Endodermal cell (in vitro differentiated cells): ENCODE results near the gene CSPG5. TPM values are rescaled to one million over a fixed set of nuclear protein-coding genes. Genes with fewer than 3 reads are reported as not detected.

Source experiments
- DNase-seq: peaks from one replicate; pipeline ENCODE4 v3.0.0-alpha.2; 2017
- H3K27ac ChIP-seq: 2 replicates; pipeline ENCODE4 v1.5.1; 2013; ENCODE audit warnings: mild to moderate bottlenecking, low read depth, low read length, moderate library complexity
- H3K27me3 ChIP-seq: 2 replicates; pipeline ENCODE4 v1.6.1; 2013; ENCODE audit warnings: mild to moderate bottlenecking, low read length, moderate library complexity; ENCODE audit not compliant: insufficient read depth, control insufficient read depth, poor library complexity, severe bottlenecking
- H3K36me3 ChIP-seq: 2 replicates; pipeline ENCODE4 v1.7.0; 2013; ENCODE audit warnings: mild to moderate bottlenecking, low read length, moderate library complexity; ENCODE audit not compliant: control insufficient read depth, insufficient read depth
- H3K4me1 ChIP-seq: one replicate; pipeline ENCODE4 v1.7.0; 2013; ENCODE audit warnings: low read length; ENCODE audit not compliant: control insufficient read depth, insufficient read depth
- H3K4me3 ChIP-seq: 2 replicates; pipeline ENCODE4 v1.5.1; 2013; ENCODE audit warnings: mild to moderate bottlenecking, low read length, moderate library complexity
- H3K9ac ChIP-seq: 2 replicates; pipeline ENCODE4 v1.6.1; 2013; ENCODE audit warnings: mild to moderate bottlenecking, low read length, moderate library complexity; ENCODE audit not compliant: poor library complexity, severe bottlenecking; ENCODE audit errors: extremely low read depth
- H3K9me3 ChIP-seq: 2 replicates; pipeline ENCODE4 v1.6.1; 2013; ENCODE audit warnings: mild to moderate bottlenecking, low read length, moderate library complexity; ENCODE audit not compliant: control insufficient read depth
- H3K27ac Mint-ChIP-seq: 2 replicates; pipeline ENCODE4 v1.8.0; 2020; ENCODE audit warnings: mixed read lengths
- H3K27me3 Mint-ChIP-seq: 2 replicates; pipeline ENCODE4 v1.8.0; 2021; ENCODE audit warnings: mild to moderate bottlenecking, mixed read lengths; ENCODE audit not compliant: insufficient read depth
- H3K36me3 Mint-ChIP-seq: 2 replicates; pipeline ENCODE4 v1.8.0; 2020; ENCODE audit warnings: low read depth, mixed read lengths
- H3K4me1 Mint-ChIP-seq: 2 replicates; pipeline ENCODE4 v1.8.0; 2020; ENCODE audit warnings: mixed read lengths
- H3K4me3 Mint-ChIP-seq: 2 replicates; pipeline ENCODE4 v1.8.0; 2020; ENCODE audit warnings: mild to moderate bottlenecking, moderate library complexity, mixed read lengths
- H3K9me3 Mint-ChIP-seq: 2 replicates; pipeline ENCODE4 v1.8.0; 2020; ENCODE audit warnings: mild to moderate bottlenecking, mixed read lengths
- CTCF ChIP-seq: fragments of 200-600 bp; sonication (generic); conservative IDR thresholded peaks from 2 replicates; pipeline ENCODE4 v1.5.0; 2021; ENCODE audit warnings: antibody characterized with exemption, mild to moderate bottlenecking
- WGBS, 2 experiments: methylation state at CpG; one replicate each; pipeline versions ENCODE4 v1.1.5 to v1.1.7; 2013; ENCODE audit warnings: missing lambda C conversion rate in 2 of 2, mixed read lengths in 1 of 2; ENCODE audit not compliant: insufficient coverage in 1 of 2, insufficient read length in 1 of 2; 5-methylcytosine and 5-hydroxymethylcytosine counted together
- total RNA-seq, 2 donors: library from RNA; stranded (reverse); fragmentation: NEBNext Ultra II Directional in 1 of 2; extraction: Animal tissue kit (Norgen Biotek cat#: 25700) in 1 of 2; gene quantifications; 2 replicates in 1 of 2; 3 replicates in 1 of 2; pipeline ENCODE4 v1.2.1, GENCODE V29; 2021

Gene CSPG5
- total RNA-seq, 2 donors from 2014 or later = 0.53 to 0.70 TPM

GRCh38 chr3:47605652-47606051 is 27.0 kb upstream of the CSPG5 start:
- Histone ChIP-seq H3K4me3 (no peak overlapping the region), H3K36me3 (peaks cover 89% of the 10 kb centered on the region), H3K4me1 (no peaks in the 10 kb centered on the region), H3K27me3 (no peaks in the 10 kb centered on the region), H3K9me3 (no peaks in the 10 kb centered on the region), H3K27ac (no peak overlapping the region), H3K9ac (no peak overlapping the region)
- TF ChIP-seq CTCF = no peak
- DNase-seq = no peak
- Mint-ChIP-seq H3K4me1 (no peaks in the 10 kb centered on the region), H3K9me3 (no peaks in the 10 kb centered on the region), H3K4me3 (no peak overlapping the region), H3K27me3 (no peaks in the 10 kb centered on the region), H3K36me3 (peaks cover 75% of the 10 kb centered on the region), H3K27ac (no peak overlapping the region)
- 50% methylated on average over 2 of the region's 2 CpGs; no CpG with 5 or more reads in 1 of the 2 experiments for WGBS, 2 experiments

- Histone ChIP-seq H3K9ac (no peak overlapping the region), H3K27ac (no peak overlapping the region), H3K9me3 (no peaks in the 10 kb centered on the region), H3K27me3 (no peaks in the 10 kb centered on the region), H3K4me1 (no peaks in the 10 kb centered on the region), H3K36me3 (peaks cover 89% of the 10 kb centered on the region), H3K4me3 (no peak overlapping the region)
- WGBS, 2 experiments = 94% methylated on average over 2 of the region's 2 CpGs; no CpG with 5 or more reads in 1 of the 2 experiments
- no peak for TF ChIP-seq CTCF
- Mint-ChIP-seq H3K4me1 (no peaks in the 10 kb centered on the region), H3K27ac (no peak overlapping the region), H3K4me3 (no peak overlapping the region), H3K36me3 (peaks cover 70% of the 10 kb centered on the region), H3K27me3 (no peaks in the 10 kb centered on the region), H3K9me3 (no peaks in the 10 kb centered on the region)
- no peak for DNase-seq
Observed at GRCh38 chr3:47604145-47604544, 25.5 kb upstream of the CSPG5 start.

GRCh38 chr3:47603332-47603731 is 24.7 kb upstream of the CSPG5 start:
- H3K27ac Mint-ChIP-seq = no peak overlapping the region
- no peak overlapping the region for H3K4me3 ChIP-seq
- H3K36me3 Mint-ChIP-seq = peaks cover 68% of the 10 kb centered on the region
- no peak for DNase-seq
- H3K27me3 Mint-ChIP-seq = no peaks in the 10 kb centered on the region
- no peak overlapping the region for H3K4me3 Mint-ChIP-seq
- H3K9me3 Mint-ChIP-seq = no peaks in the 10 kb centered on the region
- no peaks in the 10 kb centered on the region for H3K27me3 ChIP-seq
- H3K36me3 ChIP-seq = peaks cover 89% of the 10 kb centered on the region
- no peak overlapping the region for H3K27ac ChIP-seq
- TF ChIP-seq CTCF = no peak
- no peaks in the 10 kb centered on the region for H3K4me1 ChIP-seq
- H3K4me1 Mint-ChIP-seq = no peaks in the 10 kb centered on the region
- no peak overlapping the region for H3K9ac ChIP-seq
- no peaks in the 10 kb centered on the region for H3K9me3 ChIP-seq
